Activated CD4-positive, alpha-beta memory T cell treated with anti-CD3 and anti-CD28 coated beads for 36 hours (primary cell): Measurements from ENCODE around the gene EDN2. TPM values are rescaled to one million over a fixed set of nuclear protein-coding genes. Genes with fewer than 3 reads are reported as not detected.

Source experiments
- CTCF ChIA-PET: fragments of 350-600 bp; sonication (Branson Sonifier 250); formaldehyde crosslinking; loops from one replicate; lab custom pipeline; 2021; ENCODE audit warnings: antibody characterized with exemption, inconsistent platforms; lab: Charles Lee
- POLR2A ChIA-PET: fragments of 350-600 bp; sonication (Branson Sonifier 250); formaldehyde crosslinking; loops from one replicate; lab custom pipeline; 2021; ENCODE audit warnings: antibody characterized with exemption; lab: Charles Lee
- DNase-seq: peaks from one replicate; pipeline ENCODE4 v3.0.0-alpha.2; 2020
- H3K27ac Mint-ChIP-seq: one replicate; pipeline ENCODE4 v1.8.0; 2021; ENCODE audit warnings: mixed read lengths
- H3K27me3 Mint-ChIP-seq: one replicate; pipeline ENCODE4 v1.8.0; 2021; ENCODE audit warnings: mixed read lengths
- H3K36me3 Mint-ChIP-seq: one replicate; pipeline ENCODE4 v1.8.0; 2021; ENCODE audit warnings: mixed read lengths
- H3K4me1 Mint-ChIP-seq: one replicate; pipeline ENCODE4 v1.8.0; 2021; ENCODE audit warnings: low read depth, mixed read lengths
- H3K4me3 Mint-ChIP-seq: one replicate; pipeline ENCODE4 v1.8.0; 2021; ENCODE audit warnings: mild to moderate bottlenecking, mixed read lengths
- H3K9me3 Mint-ChIP-seq: one replicate; pipeline ENCODE4 v1.8.0; 2021; ENCODE audit warnings: mixed read lengths
- intact Hi-C: fragments of 100-400 bp; cut with micrococcal nuclease; formaldehyde crosslinking; loops from one replicate; pipeline ENCODE4 v1.15.1; 2023
- total RNA-seq, 2 experiments: library from RNA; stranded (reverse); gene quantifications; one replicate each; pipeline ENCODE4 v1.2.3, GENCODE V29; 2021

Gene EDN2
- total RNA-seq, 2 experiments from 2014 or later = not detected

GRCh38 chr1:41503538-41504113 is 19.1 kb upstream of the EDN2 start:
- Mint-ChIP-seq H3K36me3 (no peaks in the 10 kb centered on the region), H3K27ac (no peak overlapping the region), H3K27me3 (no peaks in the 10 kb centered on the region), H3K9me3 (no peaks in the 10 kb centered on the region), H3K4me3 (no peak overlapping the region), H3K4me1 (no peaks in the 10 kb centered on the region)
- no peak for DNase-seq
- ChIA-PET POLR2A (no interaction called here), CTCF (no interaction called here)
- intact Hi-C loops = no loop called here

GRCh38 chr1:41502912-41503311 is 18.4 kb upstream of the EDN2 start:
- peaks cover 1% of the 10 kb centered on the region for H3K27me3 Mint-ChIP-seq
- H3K27ac Mint-ChIP-seq = no peak overlapping the region
- H3K4me1 Mint-ChIP-seq = no peaks in the 10 kb centered on the region
- DNase-seq = no peak
- CTCF ChIA-PET = interaction anchor here (1.7 kb wide), 1 partner anchor 13 kb away, joined by 7 read pairs; no protein-coding TSS in a partner anchor
- no peaks in the 10 kb centered on the region for H3K9me3 Mint-ChIP-seq
- intact Hi-C loops = no loop called here
- POLR2A ChIA-PET = no interaction called here
- H3K4me3 Mint-ChIP-seq = no peak overlapping the region
- H3K36me3 Mint-ChIP-seq = no peaks in the 10 kb centered on the region

- POLR2A ChIA-PET = no interaction called here
- no peak for DNase-seq
Observed at GRCh38 chr1:41501581-41501980, 17.1 kb upstream of the EDN2 start.

GRCh38 chr1:41500781-41501518 is 16.5 kb upstream of the EDN2 start:
- POLR2A ChIA-PET = no interaction called here
- Mint-ChIP-seq H3K4me1 (no peaks in the 10 kb centered on the region), H3K4me3 (no peak overlapping the region), H3K27ac (no peak overlapping the region), H3K36me3 (no peaks in the 10 kb centered on the region), H3K27me3 (peaks cover 7% of the 10 kb centered on the region), H3K9me3 (no peaks in the 10 kb centered on the region)
- CTCF ChIA-PET = interaction anchor here (1.7 kb wide), 1 partner anchor 9 kb away, joined by 4 read pairs; no protein-coding TSS in a partner anchor
- intact Hi-C loops = no loop called here
- no peak for DNase-seq

More at GRCh38 chr1:41501581-41501980, 17.1 kb upstream of the EDN2 start:
- H3K4me3 Mint-ChIP-seq = no peak overlapping the region
- CTCF ChIA-PET = interaction anchor here (1.1 to 1.7 kb wide), 3 partner anchors 10 to 15 kb away, joined by 3 to 7 read pairs (median 4); no protein-coding TSS in a partner anchor
- H3K4me1 Mint-ChIP-seq = no peaks in the 10 kb centered on the region
- no peak overlapping the region for H3K27ac Mint-ChIP-seq
- no peaks in the 10 kb centered on the region for H3K9me3 Mint-ChIP-seq
- intact Hi-C loops = no loop called here
- H3K27me3 Mint-ChIP-seq = peaks cover 7% of the 10 kb centered on the region
- no peaks in the 10 kb centered on the region for H3K36me3 Mint-ChIP-seq

GRCh38 chr1:41500378-41500777 is 15.9 kb upstream of the EDN2 start:
- H3K36me3 Mint-ChIP-seq = no peaks in the 10 kb centered on the region
- H3K4me3 Mint-ChIP-seq = no peak overlapping the region
- ChIA-PET POLR2A (no interaction called here), CTCF (no interaction called here)
- peaks cover 4% of the 10 kb centered on the region for H3K4me1 Mint-ChIP-seq
- no peaks in the 10 kb centered on the region for H3K9me3 Mint-ChIP-seq
- intact Hi-C loops = no loop called here
- H3K27me3 Mint-ChIP-seq = peaks cover 11% of the 10 kb centered on the region
- H3K27ac Mint-ChIP-seq = no peak overlapping the region
- no peak for DNase-seq

- ChIA-PET CTCF (no interaction called here), POLR2A (no interaction called here)
Observed at GRCh38 chr1:41499591-41499990, 15.1 kb upstream of the EDN2 start.

GRCh38 chr1:41498804-41499203 is 14.3 kb upstream of the EDN2 start:
- DNase-seq = no peak
- Mint-ChIP-seq H3K27me3 (peaks cover 16% of the 10 kb centered on the region), H3K4me3 (no peak overlapping the region), H3K9me3 (no peaks in the 10 kb centered on the region), H3K27ac (no peak overlapping the region), H3K4me1 (peaks cover 4% of the 10 kb centered on the region), H3K36me3 (no peaks in the 10 kb centered on the region)
- POLR2A ChIA-PET = no interaction called here
- intact Hi-C loops = no loop called here
- CTCF ChIA-PET = no interaction called here

More at GRCh38 chr1:41499591-41499990, 15.1 kb upstream of the EDN2 start:
- Mint-ChIP-seq H3K4me3 (no peak overlapping the region), H3K4me1 (peaks cover 4% of the 10 kb centered on the region), H3K27me3 (peaks cover 14% of the 10 kb centered on the region), H3K9me3 (no peaks in the 10 kb centered on the region), H3K27ac (no peak overlapping the region), H3K36me3 (no peaks in the 10 kb centered on the region)
- intact Hi-C loops = no loop called here
- DNase-seq = no peak

- Mint-ChIP-seq H3K9me3 (no peaks in the 10 kb centered on the region), H3K27me3 (peaks cover 16% of the 10 kb centered on the region), H3K36me3 (no peaks in the 10 kb centered on the region), H3K27ac (no peak overlapping the region), H3K4me1 (peaks cover 4% of the 10 kb centered on the region), H3K4me3 (no peak overlapping the region)
- no peak for DNase-seq
- intact Hi-C loops = no loop called here
- CTCF ChIA-PET = no interaction called here
- POLR2A ChIA-PET = no interaction called here
Observed at GRCh38 chr1:41498391-41498790, 13.9 kb upstream of the EDN2 start.

GRCh38 chr1:41497461-41498030 is 13.1 kb upstream of the EDN2 start:
- CTCF ChIA-PET = interaction anchor here (3.2 kb wide), 1 partner anchor 19 kb away, joined by 15 read pairs; no protein-coding TSS in a partner anchor

GRCh38 chr1:41497056-41497440 is 12.6 kb upstream of the EDN2 start:
- H3K4me3 Mint-ChIP-seq = no peak overlapping the region
- POLR2A ChIA-PET = no interaction called here

More at GRCh38 chr1:41497461-41498030, 13.1 kb upstream of the EDN2 start:
- DNase-seq = no peak
- POLR2A ChIA-PET = no interaction called here
- Mint-ChIP-seq H3K27me3 (peaks cover 16% of the 10 kb centered on the region), H3K9me3 (no peaks in the 10 kb centered on the region), H3K4me3 (no peak overlapping the region), H3K36me3 (no peaks in the 10 kb centered on the region), H3K4me1 (peaks cover 4% of the 10 kb centered on the region), H3K27ac (no peak overlapping the region)
- intact Hi-C loops = no loop called here

GRCh38 chr1:41496080-41497055 is 11.9 kb upstream of the EDN2 start:
- H3K4me1 Mint-ChIP-seq = peaks cover 4% of the 10 kb centered on the region
- H3K27me3 Mint-ChIP-seq = peaks cover 16% of the 10 kb centered on the region
- H3K4me3 Mint-ChIP-seq = peak overlapping the region; percentile 50
- intact Hi-C loops = no loop called here
- peak; percentile 70 for DNase-seq
- ChIA-PET POLR2A (no interaction called here), CTCF (interaction anchor here (0.7 to 3.2 kb wide), 3 partner anchors 20 to 285 kb away, joined by 3 to 15 read pairs (median 3); no protein-coding TSS in a partner anchor)
- no peaks in the 10 kb centered on the region for H3K9me3 Mint-ChIP-seq
- H3K36me3 Mint-ChIP-seq = no peaks in the 10 kb centered on the region
- H3K27ac Mint-ChIP-seq = no peak overlapping the region

More at GRCh38 chr1:41497056-41497440, 12.6 kb upstream of the EDN2 start:
- intact Hi-C loops = no loop called here
- CTCF ChIA-PET = interaction anchor here (3.2 kb wide), 1 partner anchor 19 kb away, joined by 15 read pairs; no protein-coding TSS in a partner anchor
- no peaks in the 10 kb centered on the region for H3K36me3 Mint-ChIP-seq
- H3K9me3 Mint-ChIP-seq = no peaks in the 10 kb centered on the region
- no peak for DNase-seq
- H3K27ac Mint-ChIP-seq = no peak overlapping the region
- peaks cover 4% of the 10 kb centered on the region for H3K4me1 Mint-ChIP-seq
- H3K27me3 Mint-ChIP-seq = peaks cover 16% of the 10 kb centered on the region
